ENCODE measurements around the gene TEX51.

TEX51 gene

GRCh38 chr2:126851756-126852155, 46.9 kb upstream of the TEX51 start:
- Histone ChIP-seq H3K36me3 (no peaks in the 10 kb centered on the region), H3K9me3 (no peaks in the 10 kb centered on the region), H3K27me3 (peaks cover 13% of the 10 kb centered on the region), H3K4me3 (ENCODE audit: low read depth in 1 of 2, low read length in 1 of 2) (no peak overlapping the region), H3K27ac (no peak overlapping the region), H3K4me1 (ENCODE audit: control insufficient read depth in 1 of 2, insufficient read depth in 1 of 2, low read depth in 1 of 2, low read length in 1 of 2) (no peaks in the 10 kb centered on the region)
- no peak for TF ChIP-seq CTCF (IDR thresholded peaks at IDR 0.05)

GRCh38 chr2:126852361-126852760, 46.3 kb upstream of the TEX51 start:
- Histone ChIP-seq H3K27ac (no peak overlapping the region), H3K36me3 (no peaks in the 10 kb centered on the region), H3K9me3 (no peaks in the 10 kb centered on the region), H3K4me1 (ENCODE audit: control insufficient read depth in 1 of 2, insufficient read depth in 1 of 2, low read depth in 1 of 2, low read length in 1 of 2) (no peaks in the 10 kb centered on the region), H3K4me3 (ENCODE audit: low read depth in 1 of 2, low read length in 1 of 2) (no peak overlapping the region), H3K27me3 (peaks cover 13% of the 10 kb centered on the region)
- no peak for TF ChIP-seq CTCF (IDR thresholded peaks at IDR 0.05)

- Histone ChIP-seq H3K4me3 (ENCODE audit: low read depth in 1 of 2, low read length in 1 of 2) (no peak overlapping the region), H3K27ac (no peak overlapping the region), H3K27me3 (no peaks in the 10 kb centered on the region), H3K4me1 (ENCODE audit: control insufficient read depth in 1 of 2, insufficient read depth in 1 of 2, low read depth in 1 of 2, low read length in 1 of 2) (no peaks in the 10 kb centered on the region), H3K36me3 (no peaks in the 10 kb centered on the region), H3K9me3 (no peaks in the 10 kb centered on the region)
- no peak for TF ChIP-seq CTCF (IDR thresholded peaks at IDR 0.05)
Observed at GRCh38 chr2:126855606-126856005, 43.1 kb upstream of the TEX51 start.

- Histone ChIP-seq H3K4me1 (ENCODE audit: control insufficient read depth in 1 of 2, insufficient read depth in 1 of 2, low read depth in 1 of 2, low read length in 1 of 2) (no peaks in the 10 kb centered on the region), H3K4me3 (ENCODE audit: low read depth in 1 of 2, low read length in 1 of 2) (no peak overlapping the region), H3K27me3 (no peaks in the 10 kb centered on the region), H3K9me3 (no peaks in the 10 kb centered on the region), H3K36me3 (no peaks in the 10 kb centered on the region), H3K27ac (no peak overlapping the region)
- TF ChIP-seq CTCF (IDR thresholded peaks at IDR 0.05) = no peak
Observed at GRCh38 chr2:126856403-126856802, 42.3 kb upstream of the TEX51 start.

- Histone ChIP-seq H3K27ac (no peak overlapping the region), H3K36me3 (no peaks in the 10 kb centered on the region), H3K27me3 (no peaks in the 10 kb centered on the region), H3K4me1 (ENCODE audit: control insufficient read depth in 1 of 2, insufficient read depth in 1 of 2, low read depth in 1 of 2, low read length in 1 of 2) (no peaks in the 10 kb centered on the region), H3K9me3 (no peaks in the 10 kb centered on the region), H3K4me3 (ENCODE audit: low read depth in 1 of 2, low read length in 1 of 2) (no peak overlapping the region)
- TF ChIP-seq CTCF (IDR thresholded peaks at IDR 0.05) = no peak
Observed at GRCh38 chr2:126857502-126857901, 41.2 kb upstream of the TEX51 start.

- no peaks in the 10 kb centered on the region for H3K36me3 ChIP-seq
- H3K4me1 ChIP-seq (ENCODE audit: control insufficient read depth in 1 of 2, insufficient read depth in 1 of 2, low read depth in 1 of 2, low read length in 1 of 2) = no peaks in the 10 kb centered on the region
- H3K9me3 ChIP-seq = no peaks in the 10 kb centered on the region
- no peak overlapping the region for H3K27ac ChIP-seq
- no peaks in the 10 kb centered on the region for H3K27me3 ChIP-seq
- no peak for TF ChIP-seq CTCF (IDR thresholded peaks at IDR 0.05)
- H3K4me3 ChIP-seq (ENCODE audit: low read depth in 1 of 2, low read length in 1 of 2) = no peak overlapping the region
Observed at GRCh38 chr2:126858013-126858412, 40.7 kb upstream of the TEX51 start.

Measured in neutrophil (primary cell).